ENCODE data around the gene TP53I11.

TP53I11 gene

GRCh38 chr11:44976576-44976975, 25.9 kb upstream of the TP53I11 start:
- H3F3A ChIP-seq (ENCODE audit: insufficient read depth), result no peaks in the 10 kb centered on the region
- no peak overlapping the region for H3K4me3 ChIP-seq (ENCODE audit: insufficient read depth, low read length, poor library complexity, severe bottlenecking)
- H3K9ac ChIP-seq (ENCODE audit: low read length), result no peak overlapping the region
- TF ChIP-seq EZH2phosphoT487 (conservative IDR thresholded peaks at IDR 0.05; ENCODE audit: low read length) (no peak), CTCF (IDR thresholded peaks at IDR 0.05; ENCODE audit: insufficient read depth, low read length, poor library complexity, severe bottlenecking) (no peak)
- H3K9me2 ChIP-seq (replicated peaks; ENCODE audit: insufficient read depth, low read length), result no peaks in the 10 kb centered on the region
- no peaks in the 10 kb centered on the region for H3K9me3 ChIP-seq (ENCODE audit: insufficient read depth, low read length)
- no peak overlapping the region for H3K4me2 ChIP-seq (ENCODE audit: low read depth, low read length, poor library complexity, severe bottlenecking)
- no peak overlapping the region for H3K27ac ChIP-seq (ENCODE audit: low read depth, low read length)
- H3K79me2 ChIP-seq (ENCODE audit: insufficient read depth, low read length), result no peaks in the 10 kb centered on the region
- no peaks in the 10 kb centered on the region for H4K20me1 ChIP-seq (ENCODE audit: low read depth, low read length)
- no peak overlapping the region for H2AFZ ChIP-seq (ENCODE audit: low read depth, low read length, severe bottlenecking)
- no peaks in the 10 kb centered on the region for H3K27me3 ChIP-seq (ENCODE audit: low read length)
- H3K36me3 ChIP-seq (ENCODE audit: low read length), result no peaks in the 10 kb centered on the region

- Histone ChIP-seq H3K9me3 (ENCODE audit: insufficient read depth, low read length) (no peaks in the 10 kb centered on the region), H3K9me2 (replicated peaks; ENCODE audit: insufficient read depth, low read length) (no peaks in the 10 kb centered on the region), H3K9ac (ENCODE audit: low read length) (no peak overlapping the region), H4K20me1 (ENCODE audit: low read depth, low read length) (no peaks in the 10 kb centered on the region), H3K27ac (ENCODE audit: low read depth, low read length) (no peak overlapping the region), H2AFZ (ENCODE audit: low read depth, low read length, severe bottlenecking) (no peak overlapping the region), H3K79me2 (ENCODE audit: insufficient read depth, low read length) (no peaks in the 10 kb centered on the region), H3K4me3 (ENCODE audit: insufficient read depth, low read length, poor library complexity, severe bottlenecking) (no peak overlapping the region), H3K4me2 (ENCODE audit: low read depth, low read length, poor library complexity, severe bottlenecking) (no peak overlapping the region), H3K27me3 (ENCODE audit: low read length) (no peaks in the 10 kb centered on the region), H3K36me3 (ENCODE audit: low read length) (no peaks in the 10 kb centered on the region), H3F3A (ENCODE audit: insufficient read depth) (no peaks in the 10 kb centered on the region)
- no peak for TF ChIP-seq EZH2phosphoT487 (conservative IDR thresholded peaks at IDR 0.05; ENCODE audit: low read length)
- TF ChIP-seq CTCF (IDR thresholded peaks at IDR 0.05; ENCODE audit: insufficient read depth, low read length, poor library complexity, severe bottlenecking), result no peak
These were observed 23.8 kb upstream of the TP53I11 start for GRCh38 chr11:44974402-44975000.

GRCh38 chr11:44973632-44974401, 23.1 kb upstream of the TP53I11 start:
- Histone ChIP-seq H3K79me2 (ENCODE audit: insufficient read depth, low read length) (no peaks in the 10 kb centered on the region), H2AFZ (ENCODE audit: low read depth, low read length, severe bottlenecking) (no peak overlapping the region), H3K27me3 (ENCODE audit: low read length) (no peaks in the 10 kb centered on the region), H3K36me3 (ENCODE audit: low read length) (no peaks in the 10 kb centered on the region), H3K4me2 (ENCODE audit: low read depth, low read length, poor library complexity, severe bottlenecking) (no peak overlapping the region), H3K9me3 (ENCODE audit: insufficient read depth, low read length) (no peaks in the 10 kb centered on the region), H3K9me2 (replicated peaks; ENCODE audit: insufficient read depth, low read length) (no peaks in the 10 kb centered on the region), H4K20me1 (ENCODE audit: low read depth, low read length) (no peaks in the 10 kb centered on the region), H3K27ac (ENCODE audit: low read depth, low read length) (no peak overlapping the region), H3K9ac (ENCODE audit: low read length) (no peak overlapping the region), H3K4me3 (ENCODE audit: insufficient read depth, low read length, poor library complexity, severe bottlenecking) (no peak overlapping the region), H3F3A (ENCODE audit: insufficient read depth) (no peaks in the 10 kb centered on the region)
- TF ChIP-seq CTCF (IDR thresholded peaks at IDR 0.05; ENCODE audit: insufficient read depth, low read length, poor library complexity, severe bottlenecking), result no peak
- TF ChIP-seq EZH2phosphoT487 (conservative IDR thresholded peaks at IDR 0.05; ENCODE audit: low read length), result no peak
